ENCODE results near the gene GRID1.

Gene GRID1

DNA sequence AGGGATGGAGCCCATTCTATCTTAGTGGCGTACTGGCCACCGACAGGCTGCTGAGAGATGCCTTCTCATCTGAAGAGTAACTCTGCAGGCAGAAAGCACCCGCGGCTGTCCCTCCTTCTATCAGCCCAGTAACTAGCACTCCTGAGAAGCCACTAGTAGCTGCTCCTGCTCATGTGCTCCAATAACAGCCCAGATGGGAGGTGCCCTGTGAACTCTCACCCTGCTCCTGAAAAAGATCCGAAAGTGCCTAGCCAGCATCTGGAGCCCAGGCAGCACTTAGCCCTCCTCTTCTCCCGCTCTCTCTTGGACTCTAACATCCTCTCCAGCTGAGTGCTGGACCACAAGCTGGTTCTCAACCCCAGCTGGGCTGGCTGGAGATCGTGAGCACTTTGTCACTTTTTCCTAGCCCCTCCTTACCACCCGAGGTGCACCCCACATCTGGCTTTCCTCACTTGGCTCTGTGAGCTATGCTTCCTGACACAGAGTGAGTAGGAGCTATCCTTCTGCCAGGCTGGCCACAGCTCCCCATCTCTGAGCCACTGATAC is 239.2 kb downstream of the GRID1 start (continued):
- no peak for TF ChIP-seq ZNF529 (tag by site-specific recombination; IDR thresholded peaks at IDR 0.05; ENCODE audit: insufficient replicate concordance)

DNA sequence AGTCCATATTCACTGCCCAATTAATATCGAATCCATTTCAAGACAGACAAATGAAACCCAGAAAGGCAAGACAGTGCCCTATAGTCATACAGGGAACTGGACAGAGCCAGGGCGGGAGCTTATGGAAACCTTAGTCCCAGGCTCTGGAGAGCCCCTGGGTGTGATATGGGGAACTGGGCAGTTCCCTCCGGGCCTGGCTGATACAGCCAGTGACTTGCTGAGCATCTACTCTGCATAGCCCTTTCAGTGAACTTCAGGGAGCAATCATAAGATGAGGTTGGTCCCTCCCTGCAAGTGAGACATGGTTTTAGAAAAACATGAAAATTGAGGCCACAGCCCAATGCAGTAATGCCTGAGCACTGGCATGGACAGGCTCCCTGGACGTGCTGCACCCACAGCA is 241.9 kb downstream of the GRID1 start:
- CTCF ChIA-PET, result interaction anchor here (0.6 kb wide), 1 partner anchor 242 kb away, joined by 3 read pairs; the partner anchor contains the start of gene GRID1
- no peaks in the 10 kb centered on the region for H3K9me3 ChIP-seq (ENCODE audit: control insufficient read depth, insufficient read depth, low read depth, low read length)
- TF ChIP-seq ZNF76 (tag by site-specific recombination; IDR thresholded peaks at IDR 0.05; ENCODE audit: borderline replicate concordance, low read depth) (no peak), YY2 (tag by site-specific recombination; IDR thresholded peaks at IDR 0.05) (no peak), ZNF510 (tag by site-specific recombination; IDR thresholded peaks at IDR 0.05; ENCODE audit: insufficient replicate concordance) (no peak), TRIM28 (IDR thresholded peaks at IDR 0.05; ENCODE audit: borderline replicate concordance, low read length) (no peak), ZNF654 (tag by site-specific recombination; IDR thresholded peaks at IDR 0.05; ENCODE audit: low read depth) (no peak), ZNF214 (tag by site-specific recombination; IDR thresholded peaks at IDR 0.05; ENCODE audit: borderline replicate concordance) (no peak)
- TF ChIP-seq, protein P1, sequence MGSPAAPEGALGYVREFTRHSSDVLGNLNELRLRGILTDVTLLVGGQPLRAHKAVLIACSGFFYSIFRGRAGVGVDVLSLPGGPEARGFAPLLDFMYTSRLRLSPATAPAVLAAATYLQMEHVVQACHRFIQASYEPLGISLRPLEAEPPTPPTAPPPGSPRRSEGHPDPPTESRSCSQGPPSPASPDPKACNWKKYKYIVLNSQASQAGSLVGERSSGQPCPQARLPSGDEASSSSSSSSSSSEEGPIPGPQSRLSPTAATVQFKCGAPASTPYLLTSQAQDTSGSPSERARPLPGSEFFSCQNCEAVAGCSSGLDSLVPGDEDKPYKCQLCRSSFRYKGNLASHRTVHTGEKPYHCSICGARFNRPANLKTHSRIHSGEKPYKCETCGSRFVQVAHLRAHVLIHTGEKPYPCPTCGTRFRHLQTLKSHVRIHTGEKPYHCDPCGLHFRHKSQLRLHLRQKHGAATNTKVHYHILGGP (tag by site-specific recombination; IDR thresholded peaks at IDR 0.05), result no peak
- TF ChIP-seq, protein P2, sequence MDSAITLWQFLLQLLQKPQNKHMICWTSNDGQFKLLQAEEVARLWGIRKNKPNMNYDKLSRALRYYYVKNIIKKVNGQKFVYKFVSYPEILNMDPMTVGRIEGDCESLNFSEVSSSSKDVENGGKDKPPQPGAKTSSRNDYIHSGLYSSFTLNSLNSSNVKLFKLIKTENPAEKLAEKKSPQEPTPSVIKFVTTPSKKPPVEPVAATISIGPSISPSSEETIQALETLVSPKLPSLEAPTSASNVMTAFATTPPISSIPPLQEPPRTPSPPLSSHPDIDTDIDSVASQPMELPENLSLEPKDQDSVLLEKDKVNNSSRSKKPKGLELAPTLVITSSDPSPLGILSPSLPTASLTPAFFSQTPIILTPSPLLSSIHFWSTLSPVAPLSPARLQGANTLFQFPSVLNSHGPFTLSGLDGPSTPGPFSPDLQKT (IDR thresholded peaks at IDR 0.05; ENCODE audit: borderline replicate concordance, low read depth, low read length), result no peak
- TF ChIP-seq, protein P3, sequence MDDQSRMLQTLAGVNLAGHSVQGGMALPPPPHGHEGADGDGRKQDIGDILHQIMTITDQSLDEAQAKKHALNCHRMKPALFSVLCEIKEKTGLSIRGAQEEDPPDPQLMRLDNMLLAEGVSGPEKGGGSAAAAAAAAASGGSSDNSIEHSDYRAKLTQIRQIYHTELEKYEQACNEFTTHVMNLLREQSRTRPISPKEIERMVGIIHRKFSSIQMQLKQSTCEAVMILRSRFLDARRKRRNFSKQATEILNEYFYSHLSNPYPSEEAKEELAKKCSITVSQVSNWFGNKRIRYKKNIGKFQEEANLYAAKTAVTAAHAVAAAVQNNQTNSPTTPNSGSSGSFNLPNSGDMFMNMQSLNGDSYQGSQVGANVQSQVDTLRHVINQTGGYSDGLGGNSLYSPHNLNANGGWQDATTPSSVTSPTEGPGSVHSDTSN (CRISPR knock-in tag; IDR thresholded peaks at IDR 0.05), result no peak
- no peaks in the 10 kb centered on the region for H3K36me3 ChIP-seq (ENCODE audit: control insufficient read depth in 2 of 2, insufficient read depth in 1 of 2, low read length in 2 of 2)
- POLR2A ChIA-PET, result no interaction called here
- H3K27ac ChIP-seq (ENCODE audit: extremely low read depth, low read depth, low read length), result no peak overlapping the region
- H3K4me1 ChIP-seq (ENCODE audit: control insufficient read depth, insufficient read depth, low read length), result 0 out of 2 replicates have a peak, but pooled peaks cover 6% of the 10 kb centered on the region
- H3K4me3 ChIP-seq (ENCODE audit: low read depth, low read length), result no peak overlapping the region

GRCh38 chr10:86123715-86124114 is 242.9 kb downstream of the GRID1 start:
- H3K36me3 ChIP-seq (ENCODE audit: control insufficient read depth in 2 of 2, insufficient read depth in 1 of 2, low read length in 2 of 2), result no peaks in the 10 kb centered on the region

GRCh38 chr10:86123304-86123703 is 243.3 kb downstream of the GRID1 start:
- Histone ChIP-seq H3K4me1 (ENCODE audit: control insufficient read depth, insufficient read depth, low read length) (0 out of 2 replicates have a peak, but pooled peaks cover 6% of the 10 kb centered on the region), H3K4me3 (ENCODE audit: low read depth, low read length) (no peak overlapping the region), H3K36me3 (ENCODE audit: control insufficient read depth in 2 of 2, insufficient read depth in 1 of 2, low read length in 2 of 2) (no peaks in the 10 kb centered on the region), H3K9me3 (ENCODE audit: control insufficient read depth, insufficient read depth, low read depth, low read length) (no peaks in the 10 kb centered on the region), H3K27ac (ENCODE audit: extremely low read depth, low read depth, low read length) (no peak overlapping the region)
- TF ChIP-seq YY1 (tag by site-specific recombination; IDR thresholded peaks at IDR 0.05) (no peak), ZSCAN16 (tag by site-specific recombination; IDR thresholded peaks at IDR 0.05) (no peak), ZNF140 (tag by site-specific recombination; IDR thresholded peaks at IDR 0.05) (no peak), ZNF571 (tag by site-specific recombination; IDR thresholded peaks at IDR 0.05) (no peak), SP3 (tag by site-specific recombination; IDR thresholded peaks at IDR 0.05) (no peak), ZNF658 (tag by site-specific recombination; IDR thresholded peaks at IDR 0.05) (no peak), ZSCAN23 (tag by site-specific recombination; IDR thresholded peaks at IDR 0.05) (no peak)
- ChIA-PET CTCF (interaction anchor here (0.5 to 1.1 kb wide), 2 partner anchors 10 to 204 kb away, joined by 3 to 6 read pairs; no protein-coding TSS in a partner anchor), POLR2A (no interaction called here)

More at GRCh38 chr10:86123715-86124114, 242.9 kb downstream of the GRID1 start:
- CTCF ChIA-PET, result interaction anchor here (0.5 to 1.1 kb wide), 2 partner anchors 11 to 204 kb away, joined by 3 to 6 read pairs; no protein-coding TSS in a partner anchor
- Histone ChIP-seq H3K4me3 (ENCODE audit: low read depth, low read length) (no peak overlapping the region), H3K27ac (ENCODE audit: extremely low read depth, low read depth, low read length) (no peak overlapping the region), H3K4me1 (ENCODE audit: control insufficient read depth, insufficient read depth, low read length) (0 out of 2 replicates have a peak, but pooled peaks cover 6% of the 10 kb centered on the region), H3K9me3 (ENCODE audit: control insufficient read depth, insufficient read depth, low read depth, low read length) (no peaks in the 10 kb centered on the region)
- POLR2A ChIA-PET, result no interaction called here
- TF ChIP-seq ZNF37A (tag by site-specific recombination; IDR thresholded peaks at IDR 0.05), result no peak
- TF ChIP-seq ZIC2 (tag by site-specific recombination; IDR thresholded peaks at IDR 0.05), result peak; percentile 49; the same call in 1 of the 2 replicates
- TF ChIP-seq ZNF121 (tag by site-specific recombination; IDR thresholded peaks at IDR 0.05), result no peak
- no peak for TF ChIP-seq ZNF221 (tag by site-specific recombination; IDR thresholded peaks at IDR 0.05; ENCODE audit: borderline replicate concordance)
- TF ChIP-seq ZBTB1 (tag by site-specific recombination; IDR thresholded peaks at IDR 0.05), result no peak
